GM18502 (cell line): ENCODE results near the gene ACER3.
"Not testable (repeated sequence)": the region's sequence is repeated elsewhere in the genome, so short reads cannot be mapped to it uniquely, and the experiment has no call there.

Experiments
- ATAC-seq: cut with Tn5 transposase; IDR thresholded peaks from one replicate; pipeline ENCODE4 v1.9.1; 2021; ENCODE audit warnings: mild to moderate bottlenecking; ENCODE audit not compliant: unreplicated experiment, poor library complexity

ACER3 gene

GRCh38 chr11:76978818-76979217 lies 118.1 kb downstream of the ACER3 start:
- ATAC-seq, result no peak

- no peak for ATAC-seq
Measured at GRCh38 chr11:76980196-76980595, 119.5 kb downstream of the ACER3 start.

- no peak for ATAC-seq
Measured at GRCh38 chr11:76984743-76985142, 124.0 kb downstream of the ACER3 start.

- no peak for ATAC-seq
Measured at GRCh38 chr11:76987203-76987602, 126.5 kb downstream of the ACER3 start.

- no peak for ATAC-seq
Measured at GRCh38 chr11:76990628-76991027, 129.9 kb downstream of the ACER3 start.

- no peak for ATAC-seq
Measured at GRCh38 chr11:76995081-76995576, 134.4 kb downstream of the ACER3 start.

- no peak for ATAC-seq
Measured at GRCh38 chr11:76997512-76997911, 136.8 kb downstream of the ACER3 start.

- ATAC-seq, result no peak
Measured at GRCh38 chr11:76999597-76999996, 138.9 kb downstream of the ACER3 start.

GRCh38 chr11:77001613-77002012 lies 140.9 kb downstream of the ACER3 start:
- no peak for ATAC-seq

- ATAC-seq, result no peak
Measured at GRCh38 chr11:77002776-77003175, 142.1 kb downstream of the ACER3 start.

- ATAC-seq, result no peak
Measured at GRCh38 chr11:77003963-77004362, 143.2 kb downstream of the ACER3 start.

GRCh38 chr11:77009533-77010160 lies 148.9 kb downstream of the ACER3 start:
- no peak for ATAC-seq

- no peak for ATAC-seq
Measured at GRCh38 chr11:77014669-77015068, 154.0 kb downstream of the ACER3 start.

GRCh38 chr11:77018396-77018924 lies 157.7 kb downstream of the ACER3 start:
- ATAC-seq, result not testable (repeated sequence)

- ATAC-seq, result no peak
Measured at GRCh38 chr11:77019976-77020595, 159.4 kb downstream of the ACER3 start.

- no peak for ATAC-seq
Measured at GRCh38 chr11:77020734-77021133, 160.0 kb downstream of the ACER3 start.

GRCh38 chr11:77024745-77025144 lies 164.0 kb downstream of the ACER3 start:
- ATAC-seq, result no peak

- ATAC-seq, result no peak
Measured at GRCh38 chr11:77026221-77026620, 165.5 kb downstream of the ACER3 start.

- no peak for ATAC-seq
Measured at GRCh38 chr11:77026743-77027142, 166.0 kb downstream of the ACER3 start.

- ATAC-seq, result no peak
Measured at GRCh38 chr11:77027275-77027674, 166.6 kb downstream of the ACER3 start.

- ATAC-seq, result no peak
Measured at GRCh38 chr11:77029829-77030228, 169.1 kb downstream of the ACER3 start.
